IMR-90 (cell line): Measurements from ENCODE around the gene IFT52. TPM values are rescaled to one million over a fixed set of nuclear protein-coding genes. Genes with fewer than 3 reads are reported as not detected.

Experiments used
- ATAC-seq: fragments of 200-7000 bp; cut with Tn5 transposase; 2 replicates; pipeline ENCODE4 v1.9.1; 2020; ENCODE audit warnings: low read depth, mild to moderate bottlenecking, moderate library complexity
- BruUV-seq: library from RNA; stranded (reverse); fragments of 400-500 nt; replicated peaks from 2 replicates; lab custom pipeline; 2021; lab: Mats Ljungman, UMichigan
- CTCF ChIA-PET: fragments of 300-600 bp; formaldehyde crosslinking; extraction: SDS; loops from one replicate; lab custom pipeline; 2021; ENCODE audit warnings: antibody characterized with exemption; lab: Yijun Ruan, JAX
- POLR2A ChIA-PET: fragments of 300-600 bp; sonication (Branson Sonifier 250); formaldehyde crosslinking; loops from one replicate; lab custom pipeline; 2022; ENCODE audit warnings: antibody characterized with exemption; ENCODE audit not compliant: unreplicated experiment; lab: Charles Lee
- DNase-seq: peaks from one replicate; pipeline ENCODE4 v3.0.0; 2013
- H2AFZ ChIP-seq: replicated peaks from 2 replicates; pipeline ENCODE3; 2013; ENCODE audit warnings: low read length, mild to moderate bottlenecking; ENCODE audit not compliant: poor library complexity
- H2AK5ac ChIP-seq: 2 replicates; pipeline ENCODE4 v1.6.1; 2013; ENCODE audit warnings: low read depth, low read length, inconsistent platforms
- H2AK9ac ChIP-seq: replicated peaks from 2 replicates; pipeline ENCODE3; 2013; ENCODE audit warnings: mild to moderate bottlenecking, low read depth, low read length, moderate library complexity; ENCODE audit not compliant: poor library complexity
- H2BK120ac ChIP-seq: 2 replicates; pipeline ENCODE4 v1.6.1; 2013; ENCODE audit warnings: low read depth, low read length, inconsistent platforms
- H2BK15ac ChIP-seq: 3 replicates; pipeline ENCODE4 v1.6.1; 2013; ENCODE audit warnings: low read depth, low read length, inconsistent platforms
- H2BK20ac ChIP-seq: 2 replicates; pipeline ENCODE4 v1.6.1; 2013; ENCODE audit warnings: low read depth, mild to moderate bottlenecking, inconsistent platforms, low read length, moderate library complexity
- H2BK5ac ChIP-seq: 2 replicates; pipeline ENCODE4 v1.6.1; 2013; ENCODE audit warnings: mild to moderate bottlenecking, low read depth, low read length, inconsistent platforms; ENCODE audit not compliant: poor library complexity, severe bottlenecking
- H3K14ac ChIP-seq: replicated peaks from 2 replicates; pipeline ENCODE4 v1.6.1; 2013; ENCODE audit warnings: low read depth, low read length, inconsistent platforms
- H3K18ac ChIP-seq: 2 replicates; pipeline ENCODE4 v1.6.1; 2013; ENCODE audit warnings: low read depth, low read length, control low read depth
- H3K23ac ChIP-seq: 2 replicates; pipeline ENCODE4 v1.6.1; 2013; ENCODE audit warnings: low read depth, low read length, inconsistent platforms
- H3K27ac ChIP-seq: 2 replicates; pipeline ENCODE4 v1.5.1; 2013; ENCODE audit warnings: mild to moderate bottlenecking, control low read depth, low read length; ENCODE audit not compliant: insufficient read depth
- H3K27me3 ChIP-seq: 2 replicates; pipeline ENCODE4 v1.6.1; 2013; ENCODE audit warnings: low read length; ENCODE audit not compliant: control insufficient read depth, insufficient read depth
- H3K36me3 ChIP-seq: 2 replicates; pipeline ENCODE4 v1.6.1; 2013; ENCODE audit warnings: low read length, mixed read lengths; ENCODE audit not compliant: control insufficient read depth, insufficient read depth
- H3K4ac ChIP-seq: 2 replicates; pipeline ENCODE4 v1.6.1; 2013; ENCODE audit warnings: low read depth, low read length, inconsistent platforms
- H3K4me1 ChIP-seq: 2 replicates; pipeline ENCODE4 v1.6.1; 2013; ENCODE audit warnings: low read length, mixed read lengths; ENCODE audit not compliant: control insufficient read depth, insufficient read depth
- H3K4me2 ChIP-seq: 2 replicates; pipeline ENCODE4 v1.6.1; 2013; ENCODE audit warnings: low read depth, mild to moderate bottlenecking, control low read depth, low read length, moderate library complexity
- H3K4me3 ChIP-seq: 2 replicates; pipeline ENCODE4 v1.5.1; 2013; ENCODE audit warnings: low read depth, mild to moderate bottlenecking, control low read depth, low read length, moderate library complexity; ENCODE audit not compliant: insufficient read depth
- H3K56ac ChIP-seq: 2 replicates; pipeline ENCODE4 v1.6.1; 2013; ENCODE audit warnings: low read length, inconsistent platforms; ENCODE audit not compliant: insufficient read depth; ENCODE audit errors: extremely low read depth
- H3K79me1 ChIP-seq, 2 experiments: 2 replicates each; pipeline ENCODE4 v1.6.1; 2013; ENCODE audit warnings: low read length in 2 of 2, inconsistent platforms in 1 of 2, low read depth in 1 of 2
- H3K9ac ChIP-seq: 2 replicates; pipeline ENCODE4 v1.6.1; 2013; ENCODE audit warnings: low read depth, low read length, control low read depth
- H3K9me1 ChIP-seq: 2 replicates; pipeline ENCODE4 v1.6.1; 2013; ENCODE audit warnings: low read length, inconsistent platforms; ENCODE audit not compliant: insufficient read depth
- H3K9me3 ChIP-seq: 2 replicates; pipeline ENCODE4 v1.6.1; 2013; ENCODE audit warnings: low read length; ENCODE audit not compliant: control insufficient read depth, insufficient read depth
- H4K20me1 ChIP-seq: 2 replicates; pipeline ENCODE4 v1.6.1; 2013; ENCODE audit warnings: low read length, inconsistent platforms; ENCODE audit not compliant: insufficient read depth
- H4K5ac ChIP-seq: 2 replicates; pipeline ENCODE4 v1.6.1; 2013; ENCODE audit warnings: mild to moderate bottlenecking, low read depth, low read length, control low read depth
- H4K8ac ChIP-seq, 2 experiments: 2 replicates each; pipeline ENCODE4 v1.6.1; 2013; ENCODE audit warnings: low read depth in 2 of 2, low read length in 2 of 2, control low read depth in 1 of 2, inconsistent platforms in 1 of 2
- H4K91ac ChIP-seq: 2 replicates; pipeline ENCODE4 v1.6.1; 2013; ENCODE audit warnings: low read depth, low read length, inconsistent platforms; ENCODE audit not compliant: insufficient read depth
- CEBPB ChIP-seq: IDR thresholded peaks from 2 replicates; pipeline ENCODE4 v1.6.1; 2012; ENCODE audit warnings: low read depth, low read length, improper control_type of control experiment
- FOS ChIP-seq: fragments of 150-350 bp; IDR thresholded peaks from 2 replicates; pipeline ENCODE4 v1.6.1; 2016; ENCODE audit warnings: low read depth, low read length
- MAFK ChIP-seq: IDR thresholded peaks from 2 replicates; pipeline ENCODE4 v1.6.1; 2012; ENCODE audit warnings: low read depth, low read length, improper control_type of control experiment
- NFE2L2 ChIP-seq: fragments of 150-350 bp; IDR thresholded peaks from 2 replicates; pipeline ENCODE4 v1.6.1; 2016; ENCODE audit warnings: low read depth, mild to moderate bottlenecking, low read length
- WGBS, 2 experiments: methylation state at CpG; one replicate each; pipeline versions ENCODE4 v1.1.5 to v1.1.7; 2013; ENCODE audit warnings: missing lambda C conversion rate in 2 of 2; ENCODE audit not compliant: insufficient read length in 1 of 2; ENCODE audit errors: extremely low coverage in 2 of 2; 5-methylcytosine and 5-hydroxymethylcytosine counted together
- dilution Hi-C: fragments of 300-500 bp; cut with HindIII; formaldehyde crosslinking; loops from one replicate; pipeline ENCODE4 v1.14.3; 2018; ENCODE audit warnings: low sequenced_read_pairs; ENCODE audit not compliant: unreplicated experiment
- in situ Hi-C: fragments of 300-500 bp; cut with MboI; formaldehyde crosslinking; loops from 3 replicates; pipeline ENCODE4 v1.14.3; 2019; ENCODE audit warnings: low sequenced_read_pairs, inconsistent platforms, mixed read lengths
- intact Hi-C: fragments of 100-400 bp; cut with micrococcal nuclease; formaldehyde crosslinking; loops from 2 replicates; pipeline ENCODE4 v1.10.0; 2022
- polyA plus RNA-seq, 3 experiments: library from polyadenylated mRNA; depleted of rRNA; stranded (reverse); fragments of >200 nt; gene quantifications; 2 replicates each; pipeline ENCODE4 v1.2.3, GENCODE V29; 2012; ENCODE audit warnings: low replicate concordance in 1 of 3
- total RNA-seq: library from RNA; depleted of rRNA; stranded (reverse); fragments of >200 nt; gene quantifications from 2 replicates; pipeline ENCODE4 v1.2.3, GENCODE V29; 2012
- TF ChIP-seq, protein P1 (sequence below): fragments of 150-350 bp; IDR thresholded peaks from 2 replicates; pipeline ENCODE4 v1.6.1; 2017; ENCODE audit warnings: mild to moderate bottlenecking, antibody characterized with exemption, low read length, low read depth

IFT52 gene
- total and polyA plus RNA-seq, 2 of the 4 experiments (the other 2 are of a cell fraction), result 31.2 to 55.6 TPM

DNA sequence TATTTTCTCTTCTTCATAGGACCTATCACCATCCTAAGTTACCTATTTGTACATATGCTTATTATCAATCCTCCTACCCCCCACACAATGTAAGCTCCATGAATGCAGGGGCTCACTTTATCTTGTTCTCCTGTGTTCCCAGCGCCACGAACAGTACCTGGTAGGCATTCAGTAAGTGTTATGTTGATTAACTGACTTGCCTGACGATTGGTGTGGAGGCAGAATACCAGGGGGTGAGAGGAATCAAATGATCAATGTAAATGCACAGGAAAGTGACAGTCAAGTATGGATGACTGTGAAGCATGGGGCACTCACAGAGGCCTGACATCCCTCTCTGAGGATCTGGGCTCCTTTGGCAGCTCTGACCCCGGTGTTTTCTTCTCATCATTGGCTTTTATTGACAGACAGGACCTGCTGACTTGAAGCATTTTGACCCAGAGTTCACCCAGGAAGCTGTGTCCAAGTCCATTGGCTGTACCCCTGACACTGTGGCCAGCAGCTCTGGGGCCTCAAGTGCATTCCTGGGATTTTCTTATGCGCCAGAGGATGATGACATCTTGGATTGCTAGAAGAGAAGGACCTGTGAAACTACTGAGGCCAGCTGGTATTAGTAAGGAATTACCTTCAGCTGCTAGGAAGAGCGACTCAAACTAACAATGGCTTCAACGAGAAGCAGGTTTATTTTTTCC is 6.1 kb upstream of the IFT52 start:
- CTCF ChIA-PET, result interaction anchor here (1.9 kb wide), 1 partner anchor 47 kb away, joined by 6 read pairs; no protein-coding TSS in a partner anchor

More for the DNA sequence above, 6.1 kb upstream of the IFT52 start:
- no peak overlapping the region for H3K56ac ChIP-seq
- peak overlapping the region; percentile 65 for H2AK5ac ChIP-seq
- no TSS peak for BruUV-seq
- peak overlapping the region; percentile 51 for H4K5ac ChIP-seq
- no peak overlapping the region for H2AK9ac ChIP-seq
- no peaks in the 10 kb centered on the region for H3K9me3 ChIP-seq
- WGBS, 2 experiments, result 52% methylated on average over 4 of the region's 7 CpGs; no CpG with 5 or more reads in 1 of the 2 experiments
- peak overlapping the region; percentile 13; the same call in 1 of the 2 replicates for H3K23ac ChIP-seq
- peak; percentile 75 for DNase-seq
- 0 out of 2 replicates have a peak overlapping the region, but pooled peaks have one; percentile 10 for H3K9ac ChIP-seq
- H3K27ac ChIP-seq, result peak overlapping the region; percentile 71; the same call in 1 of the 2 replicates
- H2BK15ac ChIP-seq, result peak overlapping the region; percentile 59; the same call in 1 of the 3 replicates
- peak; percentile 66 for ATAC-seq
- POLR2A ChIA-PET, result no interaction called here
- peak overlapping the region; percentile 62 for H3K4ac ChIP-seq
- dilution Hi-C loops (no loop called here), in situ Hi-C loops (no loop called here), intact Hi-C loops (no loop called here)
- peak overlapping the region; percentile 14 to 76; a peak in 2 of 4 replicates for H4K8ac ChIP-seq
- peak overlapping the region; percentile 63 for H2BK120ac ChIP-seq
- H3K4me1 ChIP-seq, result peaks cover 8% of the 10 kb centered on the region
- peak overlapping the region; percentile 57 for H2BK20ac ChIP-seq
- H3K36me3 ChIP-seq, result no peaks in the 10 kb centered on the region
- H3K18ac ChIP-seq, result peak overlapping the region; percentile 74
- peak overlapping the region; percentile 37; the same call in 1 of the 2 replicates for H3K14ac ChIP-seq
- no peaks in the 10 kb centered on the region for H3K79me1 ChIP-seq
- TF ChIP-seq MAFK (no peak), CEBPB (no peak), NFE2L2 (no peak), FOS (no peak)
- TF ChIP-seq, protein P1, sequence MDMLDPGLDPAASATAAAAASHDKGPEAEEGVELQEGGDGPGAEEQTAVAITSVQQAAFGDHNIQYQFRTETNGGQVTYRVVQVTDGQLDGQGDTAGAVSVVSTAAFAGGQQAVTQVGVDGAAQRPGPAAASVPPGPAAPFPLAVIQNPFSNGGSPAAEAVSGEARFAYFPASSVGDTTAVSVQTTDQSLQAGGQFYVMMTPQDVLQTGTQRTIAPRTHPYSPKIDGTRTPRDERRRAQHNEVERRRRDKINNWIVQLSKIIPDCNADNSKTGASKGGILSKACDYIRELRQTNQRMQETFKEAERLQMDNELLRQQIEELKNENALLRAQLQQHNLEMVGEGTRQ, result no peak
- H4K20me1 ChIP-seq, result no peaks in the 10 kb centered on the region
- H3K4me3 ChIP-seq, result no peak overlapping the region
- peak overlapping the region; percentile 34 for H3K4me2 ChIP-seq
- peaks cover 7% of the 10 kb centered on the region for H3K9me1 ChIP-seq
- no peaks in the 10 kb centered on the region for H3K27me3 ChIP-seq
- peak overlapping the region; percentile 74 for H4K91ac ChIP-seq
- peak overlapping the region; percentile 17 for H2AFZ ChIP-seq
- peak overlapping the region; percentile 68 for H2BK5ac ChIP-seq
